ENCODE results near the gene CDH24. TPM values are rescaled to one million over a fixed set of nuclear protein-coding genes. Genes with fewer than 3 reads are reported as not detected.

The CDH24 gene
- total RNA-seq, 1 donor from 2014 or later, result 15.0 TPM

DNA sequence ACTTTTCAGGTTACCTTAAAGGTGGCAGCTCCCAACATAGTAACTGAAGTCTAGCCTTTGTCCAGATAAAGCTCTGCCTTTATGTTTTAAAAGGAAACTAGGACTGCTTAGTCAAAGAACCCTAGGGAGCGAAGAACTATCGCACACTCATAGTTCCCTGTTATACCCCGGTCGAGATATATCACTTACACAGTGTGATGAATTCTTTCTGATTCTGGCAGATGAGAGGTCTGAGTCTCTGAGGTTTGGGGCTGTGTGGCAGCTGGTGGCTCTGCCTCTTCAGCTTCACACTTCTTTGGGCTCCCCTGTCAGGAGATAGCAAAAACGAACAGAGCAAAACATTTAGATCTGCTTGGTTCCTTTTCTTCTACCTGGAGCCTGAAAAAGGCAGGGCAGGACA, 20.6 kb upstream of the CDH24 start:
- no peak overlapping the region for H3K27ac ChIP-seq
- no peaks in the 10 kb centered on the region for H3K9me3 ChIP-seq (ENCODE audit: low read depth)
- H3K9ac ChIP-seq, result no peak overlapping the region
- H2AFZ ChIP-seq (replicated peaks), result no peak overlapping the region
- Mint-ChIP-seq H3K9me3 (no peaks in the 10 kb centered on the region), H3K4me1 (peaks cover 2% of the 10 kb centered on the region), H3K4me3 (no peak overlapping the region), H3K27me3 (ENCODE audit: insufficient read depth, low read depth) (no peaks in the 10 kb centered on the region), H3K27ac (no peak overlapping the region), H3K36me3 (peaks cover 32% of the 10 kb centered on the region)
- no peak overlapping the region for H3K4me2 ChIP-seq
- TF ChIP-seq, protein P1, sequence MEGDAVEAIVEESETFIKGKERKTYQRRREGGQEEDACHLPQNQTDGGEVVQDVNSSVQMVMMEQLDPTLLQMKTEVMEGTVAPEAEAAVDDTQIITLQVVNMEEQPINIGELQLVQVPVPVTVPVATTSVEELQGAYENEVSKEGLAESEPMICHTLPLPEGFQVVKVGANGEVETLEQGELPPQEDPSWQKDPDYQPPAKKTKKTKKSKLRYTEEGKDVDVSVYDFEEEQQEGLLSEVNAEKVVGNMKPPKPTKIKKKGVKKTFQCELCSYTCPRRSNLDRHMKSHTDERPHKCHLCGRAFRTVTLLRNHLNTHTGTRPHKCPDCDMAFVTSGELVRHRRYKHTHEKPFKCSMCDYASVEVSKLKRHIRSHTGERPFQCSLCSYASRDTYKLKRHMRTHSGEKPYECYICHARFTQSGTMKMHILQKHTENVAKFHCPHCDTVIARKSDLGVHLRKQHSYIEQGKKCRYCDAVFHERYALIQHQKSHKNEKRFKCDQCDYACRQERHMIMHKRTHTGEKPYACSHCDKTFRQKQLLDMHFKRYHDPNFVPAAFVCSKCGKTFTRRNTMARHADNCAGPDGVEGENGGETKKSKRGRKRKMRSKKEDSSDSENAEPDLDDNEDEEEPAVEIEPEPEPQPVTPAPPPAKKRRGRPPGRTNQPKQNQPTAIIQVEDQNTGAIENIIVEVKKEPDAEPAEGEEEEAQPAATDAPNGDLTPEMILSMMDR (IDR thresholded peaks at IDR 0.05), result no peak
- TF ChIP-seq EZH2phosphoT487 (IDR thresholded peaks at IDR 0.05) (no peak), EZH2 (IDR thresholded peaks at IDR 0.05) (no peak)
- no peak for DNase-seq (ENCODE audit: low spot score)
- H3K79me2 ChIP-seq (ENCODE audit: low read depth), result peaks cover 18% of the 10 kb centered on the region
- H3K27me3 ChIP-seq, result no peaks in the 10 kb centered on the region
- no peaks in the 10 kb centered on the region for H3K4me1 ChIP-seq
- H3K36me3 ChIP-seq, result peaks cover 40% of the 10 kb centered on the region
- H3K4me3 ChIP-seq, result no peak overlapping the region
- peaks cover 11% of the 10 kb centered on the region for H4K20me1 ChIP-seq (ENCODE audit: low read depth)
- H3F3A ChIP-seq (ENCODE audit: low read depth), result peaks cover 57% of the 10 kb centered on the region

DNA sequence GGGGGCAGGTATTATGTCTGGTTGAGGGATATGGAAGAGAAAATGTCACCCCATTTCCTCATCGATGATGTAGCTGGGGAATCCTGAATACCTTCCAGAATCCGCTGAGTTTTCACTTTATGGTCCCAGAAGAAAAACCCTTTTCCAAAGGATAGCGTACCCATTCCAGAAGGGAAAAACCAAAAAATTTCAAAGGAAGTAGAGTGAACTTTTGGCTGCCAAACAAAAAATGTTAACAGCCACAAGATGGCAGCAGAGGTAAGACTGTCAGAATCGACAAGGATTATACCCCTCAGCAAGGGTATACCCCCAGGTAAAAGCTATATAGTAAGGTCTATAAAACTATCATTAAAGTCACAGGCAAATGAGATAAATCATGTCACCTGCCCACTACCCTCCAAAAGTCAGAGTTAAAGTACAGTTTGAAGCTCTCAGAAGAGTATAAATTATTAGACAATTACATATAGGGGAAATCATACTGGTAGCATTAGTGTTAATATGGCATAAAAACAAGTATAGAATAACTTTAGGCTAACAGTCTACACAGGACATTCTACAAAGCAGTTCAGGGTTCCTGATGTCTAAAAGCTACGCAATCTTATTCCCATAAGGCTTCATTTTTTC, 19.6 kb upstream of the CDH24 start:
- Histone ChIP-seq H3K9ac (no peak overlapping the region), H3K4me3 (no peak overlapping the region), H3K9me3 (ENCODE audit: low read depth) (no peaks in the 10 kb centered on the region), H3K4me1 (peaks cover 10% of the 10 kb centered on the region), H4K20me1 (ENCODE audit: low read depth) (peaks cover 17% of the 10 kb centered on the region), H3K27ac (no peak overlapping the region), H2AFZ (replicated peaks) (no peak overlapping the region), H3K36me3 (peaks cover 36% of the 10 kb centered on the region), H3K27me3 (no peaks in the 10 kb centered on the region), H3K4me2 (no peak overlapping the region), H3F3A (ENCODE audit: low read depth) (peaks cover 68% of the 10 kb centered on the region), H3K79me2 (ENCODE audit: low read depth) (peaks cover 17% of the 10 kb centered on the region)
- H3K4me1 Mint-ChIP-seq, result peaks cover 12% of the 10 kb centered on the region
- peak; percentile 52 for DNase-seq (ENCODE audit: low spot score)
- no peak overlapping the region for H3K4me3 Mint-ChIP-seq
- TF ChIP-seq EZH2 (IDR thresholded peaks at IDR 0.05), result no peak
- TF ChIP-seq, protein P1 (IDR thresholded peaks at IDR 0.05), result peak; percentile 70
- H3K27ac Mint-ChIP-seq, result no peak overlapping the region
- H3K27me3 Mint-ChIP-seq (ENCODE audit: insufficient read depth, low read depth), result peaks cover 1% of the 10 kb centered on the region
- peaks cover 37% of the 10 kb centered on the region for H3K36me3 Mint-ChIP-seq
- H3K9me3 Mint-ChIP-seq, result no peaks in the 10 kb centered on the region

DNA sequence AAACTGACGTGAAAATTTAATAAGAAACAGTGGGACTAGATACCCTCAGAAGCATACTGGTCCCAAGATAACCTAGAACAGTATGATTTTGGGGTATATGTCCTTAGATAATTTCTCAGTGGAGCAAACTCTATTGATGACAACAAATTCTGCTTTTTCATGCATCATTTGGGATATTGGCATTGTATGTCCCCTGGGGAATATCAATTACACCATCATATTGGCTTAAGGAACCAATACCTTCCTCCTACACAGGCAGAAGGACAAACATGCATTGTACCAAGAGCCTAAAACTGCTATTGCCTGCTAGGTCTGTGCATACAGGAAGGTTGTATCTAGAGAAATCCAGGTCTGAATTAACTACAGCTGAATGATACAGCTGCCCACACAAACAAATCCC, 17.6 kb upstream of the CDH24 start:
- Mint-ChIP-seq H3K9me3 (no peaks in the 10 kb centered on the region), H3K27me3 (ENCODE audit: insufficient read depth, low read depth) (peaks cover 8% of the 10 kb centered on the region), H3K4me3 (no peak overlapping the region), H3K27ac (no peak overlapping the region), H3K36me3 (peaks cover 32% of the 10 kb centered on the region), H3K4me1 (peaks cover 26% of the 10 kb centered on the region)
- Histone ChIP-seq H3K36me3 (peaks cover 22% of the 10 kb centered on the region), H3K79me2 (ENCODE audit: low read depth) (peaks cover 32% of the 10 kb centered on the region), H3K9me3 (ENCODE audit: low read depth) (no peaks in the 10 kb centered on the region), H4K20me1 (ENCODE audit: low read depth) (peaks cover 23% of the 10 kb centered on the region), H3K4me2 (no peak overlapping the region), H3K27ac (no peak overlapping the region), H3K4me3 (no peak overlapping the region), H3K27me3 (no peaks in the 10 kb centered on the region), H3F3A (ENCODE audit: low read depth) (peaks cover 71% of the 10 kb centered on the region), H2AFZ (replicated peaks) (no peak overlapping the region), H3K4me1 (peaks cover 14% of the 10 kb centered on the region), H3K9ac (no peak overlapping the region)
- TF ChIP-seq EZH2 (IDR thresholded peaks at IDR 0.05), result no peak
- TF ChIP-seq, protein P1 (IDR thresholded peaks at IDR 0.05), result no peak
- TF ChIP-seq EZH2phosphoT487 (IDR thresholded peaks at IDR 0.05), result no peak
- no peak for DNase-seq (ENCODE audit: low spot score)
